Activated T-helper 1 cell treated with anti-CD3 and anti-CD28 coated beads, Interleukin-2, amount 50 U/mL, for 16 hours (primary cell): ENCODE measurements around the gene PRRG4.
A peak's percentile ranks its signal among the peaks of the same experiment; 100 is the strongest.
"Not testable (repeated sequence)": the region's sequence is repeated elsewhere in the genome, so short reads cannot be mapped to it uniquely, and the experiment has no call there.

ENCODE experiments used
- DNase-seq, 2 donors: peaks; one replicate each; pipeline ENCODE4 v3.0.0-alpha.2; 2020; ENCODE audit warnings: low read depth in 1 of 2, low spot score in 1 of 2

Gene PRRG4

GRCh38 chr11:32829680-32830412 is at the start of gene PRRG4:
Gene PRRG4 (plus strand): TSS chr11:32829927. CDS start chr11:32830530, 603 bp downstream.
- no peak for DNase-seq

GRCh38 chr11:32780839-32781238 is 48.9 kb upstream of the PRRG4 start:
- DNase-seq = not testable (repeated sequence)

DNA sequence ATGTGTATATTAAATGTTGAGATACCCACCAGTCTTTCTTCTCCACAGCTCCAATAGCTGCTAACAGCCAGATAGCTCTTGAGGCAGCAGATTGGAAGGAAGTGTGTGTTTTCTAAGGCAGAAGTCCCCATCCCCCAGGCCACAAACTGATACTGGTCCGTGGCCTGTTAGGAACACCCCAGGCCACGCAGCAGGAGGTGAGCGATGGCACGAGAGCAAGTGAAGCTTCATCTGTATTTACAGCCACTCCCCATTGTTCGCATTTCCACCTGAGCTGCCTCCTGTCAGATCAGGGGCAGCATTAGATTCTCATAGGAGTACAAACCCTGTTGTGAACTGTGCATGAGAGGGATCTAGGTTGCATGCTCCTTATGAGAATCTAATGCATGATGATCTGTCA is 48.0 kb upstream of the PRRG4 start:
- no peak for DNase-seq

- DNase-seq = no peak
Observed at GRCh38 chr11:32785262-32785661, 44.5 kb upstream of the PRRG4 start.

GRCh38 chr11:32786811-32787210 is 42.9 kb upstream of the PRRG4 start:
- no peak for DNase-seq

GRCh38 chr11:32790916-32791315 is 38.8 kb upstream of the PRRG4 start:
- DNase-seq = no peak

GRCh38 chr11:32792111-32792947 is 37.4 kb upstream of the PRRG4 start:
- no peak for DNase-seq

DNA sequence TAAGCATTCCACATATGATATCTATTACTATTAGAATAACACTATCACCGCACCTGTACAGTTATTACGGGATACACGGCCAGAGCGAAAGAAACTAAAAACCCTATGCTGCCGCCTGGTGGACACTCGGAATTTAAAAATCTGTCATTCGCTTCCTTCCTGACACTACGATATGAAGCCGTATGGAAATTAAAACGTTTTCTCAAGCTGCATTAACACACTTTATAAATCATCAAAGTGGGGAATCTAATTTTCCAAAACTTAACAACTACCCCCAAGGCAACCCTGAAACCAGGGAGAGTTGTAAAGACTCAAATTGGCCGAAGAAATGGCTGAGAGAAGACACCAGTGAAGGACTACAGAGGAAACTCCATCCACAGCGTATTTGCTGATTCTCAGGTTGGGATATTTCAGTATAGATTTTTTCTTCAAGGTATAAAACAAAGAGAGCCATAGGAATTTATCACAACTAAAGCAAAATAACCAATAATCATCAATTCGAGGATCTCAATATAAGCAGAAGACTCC is 36.7 kb upstream of the PRRG4 start:
- peak; percentile 38 to 45 for DNase-seq

DNA sequence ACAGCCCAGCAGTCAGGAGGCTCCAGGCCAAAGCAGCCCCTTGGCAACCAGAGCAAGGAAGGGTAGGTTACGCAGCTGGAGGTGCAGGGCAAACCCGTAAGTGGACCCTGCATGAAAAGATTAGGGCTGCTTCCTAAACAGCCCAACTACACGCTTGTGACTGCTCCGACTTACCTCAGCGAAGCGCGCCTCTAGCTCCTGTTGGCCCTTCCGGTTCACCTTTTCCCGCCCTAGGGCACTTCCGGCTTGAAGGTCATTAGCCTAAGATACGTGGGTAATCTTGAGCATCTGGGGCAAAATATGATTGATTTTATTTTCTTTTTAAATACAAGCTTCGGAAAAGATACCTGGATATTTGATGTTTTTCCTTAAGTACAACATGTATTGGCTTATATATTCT is 35.3 kb upstream of the PRRG4 start, which contains the start of gene CCDC73:
Gene CCDC73, minus strand, starts transcription at position 224 of the 400 bp plus-strand sequence. CDS start 34,419 bp downstream, outside the sequence.
- DNase-seq = no peak

GRCh38 chr11:32796425-32796824 is 33.3 kb upstream of the PRRG4 start:
- no peak for DNase-seq

- no peak for DNase-seq
Observed at GRCh38 chr11:32809313-32809712, 20.4 kb upstream of the PRRG4 start.

GRCh38 chr11:32817181-32817851 is 12.4 kb upstream of the PRRG4 start:
- no peak for DNase-seq

DNA sequence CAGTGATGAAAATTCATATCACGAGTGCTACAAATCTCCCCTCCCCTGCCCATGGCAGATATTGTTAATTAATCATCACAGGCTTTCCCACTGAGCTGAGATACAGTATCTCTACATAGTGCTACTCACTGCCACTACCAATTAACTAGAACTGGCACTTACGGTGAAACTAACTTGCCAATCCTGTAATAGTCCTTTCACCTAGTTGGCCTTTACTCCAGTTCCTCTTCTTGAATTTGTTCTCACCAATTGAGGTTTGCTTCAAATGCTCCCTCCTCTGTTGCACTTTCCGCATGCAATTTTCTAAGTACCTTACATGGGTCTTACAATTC is 11.9 kb upstream of the PRRG4 start:
- DNase-seq = no peak

DNA sequence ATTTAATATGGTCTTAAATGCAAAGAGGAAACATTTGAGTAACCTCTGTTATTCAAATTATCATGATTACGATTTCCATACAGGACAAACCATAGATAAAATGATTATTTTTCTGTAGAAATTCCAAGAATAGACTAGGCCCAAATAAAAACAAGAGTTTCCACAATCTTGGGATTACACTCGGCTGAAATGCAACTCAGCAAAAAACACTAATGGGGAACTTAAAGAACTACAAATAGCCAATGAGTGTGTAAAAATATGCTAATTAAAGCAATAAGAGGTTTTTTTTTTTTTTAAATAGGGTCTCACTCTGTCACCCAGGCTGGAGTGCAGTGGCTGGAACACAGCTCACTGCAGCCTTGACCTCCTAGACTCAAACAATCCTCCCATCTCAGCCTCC is 10.5 kb upstream of the PRRG4 start:
- no peak for DNase-seq

DNA sequence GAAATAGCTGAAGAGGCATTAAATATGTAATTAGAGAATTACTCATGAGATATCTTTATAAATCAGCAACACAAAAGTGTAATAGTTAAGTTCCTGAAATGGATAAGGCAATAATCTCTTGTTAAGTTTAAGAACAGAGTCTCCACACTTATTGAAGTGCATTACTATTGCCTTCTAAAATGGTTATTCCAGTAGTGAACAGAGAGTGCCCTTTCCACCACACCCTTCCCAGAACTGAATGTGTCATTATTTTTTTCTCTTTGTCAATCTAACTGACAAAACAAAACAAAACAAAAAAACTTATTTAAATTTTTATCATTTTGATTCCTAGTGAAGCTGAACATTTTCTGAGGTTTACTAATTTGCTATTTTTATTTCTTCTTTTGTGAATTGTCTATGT is 9.2 kb upstream of the PRRG4 start:
- DNase-seq = no peak

GRCh38 chr11:32821517-32821916 is 8.2 kb upstream of the PRRG4 start:
- DNase-seq = no peak

- no peak for DNase-seq
Observed at GRCh38 chr11:32821917-32822560, 7.7 kb upstream of the PRRG4 start.

DNA sequence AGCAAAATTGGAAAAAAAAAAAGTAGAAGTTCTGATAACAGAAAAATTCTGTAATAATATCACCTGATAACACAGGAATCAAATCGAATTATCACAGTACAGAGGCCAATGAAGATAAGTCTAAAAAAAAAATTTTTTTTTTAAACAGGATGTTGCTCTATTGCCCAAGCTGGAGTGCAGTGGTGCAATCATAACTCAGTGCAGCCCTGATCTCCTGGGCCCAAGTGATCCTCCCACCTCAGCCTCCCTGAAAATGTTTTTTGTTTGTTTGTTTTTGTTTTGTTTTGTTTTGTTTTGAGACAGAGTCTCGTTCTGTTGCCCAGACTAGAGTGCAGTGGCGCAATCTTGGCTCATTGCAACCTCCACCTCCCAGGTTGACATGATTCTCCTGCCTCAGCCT is 6.1 kb upstream of the PRRG4 start:
- DNase-seq = not testable (repeated sequence)

DNA sequence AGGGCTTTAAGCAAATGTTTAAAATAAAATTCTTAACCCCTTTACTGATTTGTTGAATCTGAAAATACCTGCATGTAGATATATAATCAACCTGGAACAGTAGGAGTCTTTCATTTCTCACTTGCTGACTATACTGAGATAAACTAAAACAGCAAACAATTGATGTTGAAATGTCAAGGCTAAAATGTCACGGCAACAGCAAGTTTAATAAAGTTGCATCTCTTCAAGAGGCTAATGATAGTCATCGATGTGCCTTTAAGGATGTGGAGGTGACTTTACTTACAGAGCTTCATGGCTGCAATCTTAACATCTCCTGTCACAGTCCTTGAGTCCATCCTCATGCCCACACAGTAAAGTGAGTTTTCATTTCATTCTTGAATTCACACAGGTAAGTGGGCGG is 3.6 kb upstream of the PRRG4 start:
- no peak for DNase-seq

DNA sequence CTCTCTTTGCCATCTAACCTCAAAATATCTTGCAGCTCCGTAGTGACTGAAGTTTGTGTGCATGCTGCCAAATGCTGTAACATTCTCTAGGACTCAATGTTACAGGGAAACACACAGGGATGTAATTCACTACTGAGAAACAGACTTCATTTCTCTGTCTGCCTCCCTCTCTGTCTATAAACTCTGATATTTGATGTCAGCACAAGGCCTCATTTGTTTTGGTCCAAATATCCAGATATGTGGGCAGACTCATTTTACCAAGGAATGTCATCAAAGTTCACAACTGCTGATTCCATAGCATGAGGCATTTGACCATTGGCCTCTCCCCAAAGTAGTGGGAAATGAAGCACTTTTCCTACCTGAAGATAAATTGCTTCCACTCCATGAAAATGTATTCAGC is 2.5 kb upstream of the PRRG4 start:
- DNase-seq = no peak

- DNase-seq = no peak
Observed at GRCh38 chr11:32829157-32829679, 509 bp upstream of the PRRG4 start.
